SU-DHL-6 (cell line): ENCODE data around the gene ERLEC1.

Experiments used
- CTCF ChIP-seq: fragments of 200-600 bp; sonication (generic); IDR thresholded peaks from one replicate; pipeline ENCODE4 v1.5.1; 2017; ENCODE audit warnings: antibody characterized with exemption, mild to moderate bottlenecking, low read length, moderate library complexity; ENCODE audit not compliant: insufficient read depth, poor library complexity, severe bottlenecking
- EZH2phosphoT487 ChIP-seq: fragments of 200-600 bp; sonication (generic), shearing (Covaris generic); conservative IDR thresholded peaks from 2 replicates; pipeline ENCODE4 v1.6.1; 2018; ENCODE audit warnings: mild to moderate bottlenecking, antibody characterized with exemption, low read length, moderate library complexity, mixed read lengths

- TF ChIP-seq CTCF, result no peak
- no peak for TF ChIP-seq EZH2phosphoT487
Measured at GRCh38 chr2:53820711-53821110, 33.9 kb downstream of the ERLEC1 start.
